Ascending aorta (tissue), 2 donors: ENCODE data around the gene NFATC2. TPM values are rescaled to one million over a fixed set of nuclear protein-coding genes. Genes with fewer than 3 reads are reported as not detected.
"Not testable (repeated sequence)": the region's sequence is repeated elsewhere in the genome, so short reads cannot be mapped to it uniquely, and the experiment has no call there.

ENCODE experiments used
- DNase-seq, 2 donors: peaks; one replicate each; pipeline ENCODE4 v3.0.0-alpha.2; 2019; ENCODE audit warnings: low spot score in 2 of 2
- H3K27ac ChIP-seq, 2 donors: fragments of 200-600 bp; sonication (generic); one replicate each; pipeline ENCODE4 v1.5.1; 2016 to 2017; ENCODE audit warnings: mild to moderate bottlenecking in 1 of 2
- H3K27me3 ChIP-seq: fragments of 200-600 bp; sonication (generic); one replicate; pipeline ENCODE4 v1.5.1; 2017
- H3K36me3 ChIP-seq, 2 donors: fragments of 200-600 bp; sonication (generic); one replicate each; pipeline ENCODE4 v1.5.1; 2016
- H3K4me1 ChIP-seq, 2 donors: fragments of 200-600 bp; sonication (generic); one replicate each; pipeline ENCODE4 v1.5.1; 2016 to 2017; ENCODE audit warnings: mild to moderate bottlenecking in 1 of 2
- H3K4me3 ChIP-seq, 2 donors: fragments of 200-600 bp; sonication (generic); one replicate each; pipeline ENCODE4 v1.5.1; 2016 to 2017; ENCODE audit warnings: mild to moderate bottlenecking in 1 of 2
- H3K9me3 ChIP-seq, 2 donors: fragments of 200-600 bp; sonication (generic); one replicate each; pipeline ENCODE4 v1.5.1; 2016
- intact Hi-C: fragments of 100-400 bp; cut with DNase I; formaldehyde crosslinking; loops from one replicate; pipeline ENCODE4 v1.15.1; 2023
- total RNA-seq: library from RNA; depleted of rRNA; stranded (reverse); fragments of >200 nt; gene quantifications from one replicate; pipeline ENCODE4 v1.1.0, GENCODE V29; 2016
- TF ChIP-seq, protein P1 (sequence below), 3 experiments: fragments of 200-600 bp in 2 of 3; fragments of 450-650 bp in 1 of 3; sonication (generic) in 2 of 3; IDR thresholded peaks; one replicate each; pipeline ENCODE4 v1.5.1; 2016 to 2019; ENCODE audit warnings: antibody characterized with exemption in 3 of 3, mild to moderate bottlenecking in 1 of 3, moderate library complexity in 1 of 3

NFATC2 gene
- total RNA-seq, 1 donor from 2014 or later: 7.9 TPM

GRCh38 chr20:51573576-51574243 is 31.2 kb upstream of the NFATC2 start:
- TF ChIP-seq, protein P1, sequence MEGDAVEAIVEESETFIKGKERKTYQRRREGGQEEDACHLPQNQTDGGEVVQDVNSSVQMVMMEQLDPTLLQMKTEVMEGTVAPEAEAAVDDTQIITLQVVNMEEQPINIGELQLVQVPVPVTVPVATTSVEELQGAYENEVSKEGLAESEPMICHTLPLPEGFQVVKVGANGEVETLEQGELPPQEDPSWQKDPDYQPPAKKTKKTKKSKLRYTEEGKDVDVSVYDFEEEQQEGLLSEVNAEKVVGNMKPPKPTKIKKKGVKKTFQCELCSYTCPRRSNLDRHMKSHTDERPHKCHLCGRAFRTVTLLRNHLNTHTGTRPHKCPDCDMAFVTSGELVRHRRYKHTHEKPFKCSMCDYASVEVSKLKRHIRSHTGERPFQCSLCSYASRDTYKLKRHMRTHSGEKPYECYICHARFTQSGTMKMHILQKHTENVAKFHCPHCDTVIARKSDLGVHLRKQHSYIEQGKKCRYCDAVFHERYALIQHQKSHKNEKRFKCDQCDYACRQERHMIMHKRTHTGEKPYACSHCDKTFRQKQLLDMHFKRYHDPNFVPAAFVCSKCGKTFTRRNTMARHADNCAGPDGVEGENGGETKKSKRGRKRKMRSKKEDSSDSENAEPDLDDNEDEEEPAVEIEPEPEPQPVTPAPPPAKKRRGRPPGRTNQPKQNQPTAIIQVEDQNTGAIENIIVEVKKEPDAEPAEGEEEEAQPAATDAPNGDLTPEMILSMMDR (IDR thresholded peaks at IDR 0.05): no peak
- peaks cover 4 to 10% of the 10 kb centered on the region in 2 donors for H3K4me1 ChIP-seq
- no peaks in the 10 kb centered on the region for H3K36me3 ChIP-seq
- H3K4me3 ChIP-seq: no peak overlapping the region
- H3K9me3 ChIP-seq: no peaks in the 10 kb centered on the region
- no peak for DNase-seq
- intact Hi-C loops: no loop called here
- H3K27me3 ChIP-seq: no peaks in the 10 kb centered on the region
- no peak overlapping the region for H3K27ac ChIP-seq

GRCh38 chr20:51571460-51571794 is 28.9 kb upstream of the NFATC2 start:
- DNase-seq: no peak
- no peak overlapping the region for H3K27ac ChIP-seq
- no peaks in the 10 kb centered on the region for H3K36me3 ChIP-seq
- no peaks in the 10 kb centered on the region for H3K27me3 ChIP-seq
- H3K4me3 ChIP-seq: no peak overlapping the region
- H3K4me1 ChIP-seq: peaks cover 4 to 10% of the 10 kb centered on the region in 2 donors
- no peaks in the 10 kb centered on the region for H3K9me3 ChIP-seq
- TF ChIP-seq, protein P1 (IDR thresholded peaks at IDR 0.05): no peak
- intact Hi-C loops: loop anchor here (2.0 kb wide), 1 partner anchor 23 kb away; no protein-coding TSS in a partner anchor

- Histone ChIP-seq H3K9me3 (no peaks in the 10 kb centered on the region), H3K4me1 (peaks cover 4 to 10% of the 10 kb centered on the region in 2 donors), H3K27ac (peak overlapping the region; percentile 64 to 80), H3K4me3 (peak overlapping the region in 1 of 2 donors; percentile 52), H3K27me3 (no peaks in the 10 kb centered on the region), H3K36me3 (no peaks in the 10 kb centered on the region)
- TF ChIP-seq, protein P1 (IDR thresholded peaks at IDR 0.05): no peak
- peak in 1 of 2 donors; percentile 68 for DNase-seq
- intact Hi-C loops: loop anchor here (2.0 kb wide), 1 partner anchor 24 kb away; no protein-coding TSS in a partner anchor
Observed at GRCh38 chr20:51570739-51571459, 28.4 kb upstream of the NFATC2 start.

- intact Hi-C loops: loop anchor here (2.0 to 10.0 kb wide), 3 partner anchors 25 to 185 kb away; no protein-coding TSS in a partner anchor
- Histone ChIP-seq H3K4me3 (peak overlapping the region in 1 of 2 donors; percentile 52), H3K36me3 (no peaks in the 10 kb centered on the region), H3K27me3 (no peaks in the 10 kb centered on the region), H3K27ac (peak overlapping the region; percentile 64 to 80), H3K4me1 (peaks cover 7 to 14% of the 10 kb centered on the region in 2 donors), H3K9me3 (no peaks in the 10 kb centered on the region)
- TF ChIP-seq, protein P1 (IDR thresholded peaks at IDR 0.05): no peak
- DNase-seq: peak in 1 of 2 donors; percentile 79
Observed at GRCh38 chr20:51569815-51570738, 27.6 kb upstream of the NFATC2 start.

DNA sequence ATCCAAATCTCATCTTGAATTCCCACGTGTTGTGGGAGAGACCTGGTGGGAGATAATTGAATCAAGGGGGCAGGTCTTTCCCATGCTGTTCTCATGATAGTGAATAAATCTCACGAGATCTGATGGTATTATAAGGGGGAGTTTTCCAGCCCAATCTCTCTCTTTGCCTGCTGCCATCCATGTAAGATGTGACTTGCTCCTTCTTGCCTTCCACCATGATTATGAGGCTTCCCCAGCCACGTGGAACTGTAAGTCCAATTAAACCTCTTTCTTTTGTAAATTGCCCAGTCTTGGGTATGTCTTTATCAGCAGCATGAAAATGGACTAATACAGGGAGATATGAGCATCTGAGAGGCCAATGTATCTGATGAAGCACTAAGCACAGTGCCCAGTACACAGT is 26.0 kb upstream of the NFATC2 start:
- peaks cover 7 to 21% of the 10 kb centered on the region in 2 donors for H3K4me1 ChIP-seq
- DNase-seq, H3K9me3 ChIP-seq, H3K27ac ChIP-seq, H3K4me3 ChIP-seq, H3K36me3 ChIP-seq, H3K27me3 ChIP-seq: not testable (repeated sequence)
- intact Hi-C loops: loop anchor here (5.0 to 10.0 kb wide), 2 partner anchors 64 to 186 kb away; no protein-coding TSS in a partner anchor
